Activated CD4-positive, CD25-positive, alpha-beta regulatory T cell treated with anti-CD3 and anti-CD28 coated beads, Interleukin-2, amount 50 U/mL, for 24 hours (primary cell): Measurements from ENCODE around the gene GPHN.
A peak's percentile ranks its signal among the peaks of the same experiment; 100 is the strongest.
"Not testable (repeated sequence)": the region's sequence is repeated elsewhere in the genome, so short reads cannot be mapped to it uniquely, and the experiment has no call there.

ENCODE experiments used
- ATAC-seq, 2 donors: fragments of 150-1000 bp; cut with Tn5 transposase; one replicate each; pipeline ENCODE4 v1.10.0; 2021; ENCODE audit warnings: mild to moderate bottlenecking in 1 of 2, moderate library complexity in 1 of 2

Gene GPHN

GRCh38 chr14:66696326-66696725 is 188.4 kb downstream of the GPHN start:
- no peak for ATAC-seq

GRCh38 chr14:66698503-66698902 is 190.6 kb downstream of the GPHN start:
- no peak for ATAC-seq

DNA sequence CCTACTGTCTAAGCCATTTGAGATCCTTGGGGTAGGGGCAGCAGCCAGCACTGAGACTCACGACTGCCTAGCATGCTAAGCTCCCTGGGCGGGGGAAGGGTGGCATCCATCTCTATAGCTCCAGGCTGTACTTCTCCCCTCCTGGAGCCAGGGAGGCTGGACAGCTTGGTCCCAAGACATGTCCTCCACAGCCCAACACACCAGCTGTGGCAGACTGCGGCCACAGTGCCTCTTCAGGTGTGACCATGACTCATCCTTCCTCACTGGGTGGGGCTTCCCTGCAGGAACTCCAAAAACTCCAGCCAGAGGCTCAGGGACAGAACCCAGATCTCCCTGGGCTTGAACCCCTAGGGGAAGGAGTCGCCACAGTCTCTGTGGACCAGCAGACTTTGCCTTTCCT is 193.9 kb downstream of the GPHN start:
- ATAC-seq = no peak

DNA sequence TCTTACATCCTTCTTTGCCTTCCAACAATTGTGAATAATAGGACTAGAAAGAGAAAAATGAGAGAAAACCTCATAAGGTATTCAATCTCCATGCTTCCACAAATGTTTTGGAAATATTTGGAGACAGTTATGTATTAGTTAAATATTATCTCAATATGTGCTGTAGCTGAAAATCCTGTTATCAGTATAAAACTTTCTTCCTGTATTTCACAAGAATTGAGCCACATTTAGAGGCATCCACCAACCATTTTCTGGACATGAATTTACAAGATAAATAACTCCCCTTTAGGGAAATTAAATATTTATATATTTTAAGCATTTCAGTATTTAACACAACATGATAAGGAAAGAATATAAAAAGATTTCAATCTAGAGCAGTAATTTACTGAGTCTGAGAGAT is 200.3 kb downstream of the GPHN start:
- no peak for ATAC-seq

DNA sequence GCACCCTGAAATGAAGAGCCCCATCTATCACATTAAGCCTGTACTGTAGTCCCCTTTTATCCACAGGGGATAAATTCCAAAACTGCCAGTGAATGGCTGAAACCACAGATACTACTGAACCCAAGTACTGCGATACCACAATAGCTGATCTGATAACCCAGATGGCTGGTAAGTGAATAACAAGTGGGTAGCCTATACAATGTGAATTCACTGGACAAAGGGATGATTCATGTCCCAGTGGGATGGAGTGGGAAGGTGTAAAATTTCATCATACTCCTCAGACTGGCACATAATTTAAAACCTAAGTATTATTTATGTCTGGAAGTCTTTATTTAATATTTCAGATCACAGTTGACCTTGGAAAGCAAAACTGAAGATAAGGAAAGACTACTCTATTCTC is 201.3 kb downstream of the GPHN start:
- ATAC-seq = peak in 1 of 2 donors; percentile 10

GRCh38 chr14:66714291-66714690 is 206.3 kb downstream of the GPHN start:
- ATAC-seq = not testable (repeated sequence)

DNA sequence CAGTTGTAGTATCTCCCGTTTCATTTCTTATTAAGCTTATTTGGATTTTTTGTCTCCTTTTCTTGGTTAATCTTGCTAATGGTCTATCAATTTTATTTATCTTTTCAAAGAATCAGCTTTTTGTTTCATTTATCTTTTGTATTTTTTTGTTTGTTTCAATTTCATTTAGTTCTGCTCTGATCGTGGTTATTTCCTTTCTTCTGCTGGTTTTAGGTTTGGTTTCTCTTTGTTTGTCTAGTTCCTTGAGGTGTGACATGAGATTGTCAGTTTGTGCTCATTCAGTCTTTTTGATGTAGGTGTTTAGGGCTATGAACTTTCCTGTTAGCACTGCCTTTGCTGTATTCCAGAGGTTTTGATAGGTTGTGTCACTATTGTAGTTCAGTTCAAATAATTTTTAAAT is 207.4 kb downstream of the GPHN start:
- not testable (repeated sequence) for ATAC-seq

GRCh38 chr14:66716227-66716626 is 208.3 kb downstream of the GPHN start:
- ATAC-seq = no peak

DNA sequence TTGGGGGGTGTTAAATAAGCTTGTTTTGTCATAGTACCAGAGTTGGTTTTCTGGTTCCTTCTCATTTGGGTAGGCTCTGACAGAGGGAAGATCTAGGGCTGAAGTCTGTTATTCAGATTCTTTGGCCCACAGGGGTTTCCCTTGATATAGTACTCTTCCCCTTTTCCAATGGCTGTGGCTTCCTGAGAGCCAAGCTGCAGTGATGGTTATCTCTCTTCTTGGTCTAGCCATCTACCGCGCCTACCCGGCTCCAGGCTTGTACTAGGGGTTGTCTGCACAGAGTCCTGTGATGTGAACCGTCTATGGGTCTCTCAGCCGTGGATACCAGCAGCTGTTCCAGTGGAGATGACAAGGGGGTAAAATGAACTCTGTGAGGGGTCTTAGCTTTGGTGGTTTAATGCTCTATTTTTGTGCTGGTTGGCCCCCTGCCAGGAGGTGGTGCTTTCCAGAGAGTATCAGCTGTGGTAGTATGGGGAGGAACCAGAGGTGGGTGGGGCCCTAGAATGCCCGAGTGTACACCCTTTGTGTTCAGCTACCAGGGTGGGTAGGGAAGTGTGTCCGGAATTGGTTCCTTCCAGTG is 209.7 kb downstream of the GPHN start:
- ATAC-seq = no peak

- ATAC-seq = no peak
These were observed 217.0 kb downstream of the GPHN start for GRCh38 chr14:66724996-66725395.

DNA sequence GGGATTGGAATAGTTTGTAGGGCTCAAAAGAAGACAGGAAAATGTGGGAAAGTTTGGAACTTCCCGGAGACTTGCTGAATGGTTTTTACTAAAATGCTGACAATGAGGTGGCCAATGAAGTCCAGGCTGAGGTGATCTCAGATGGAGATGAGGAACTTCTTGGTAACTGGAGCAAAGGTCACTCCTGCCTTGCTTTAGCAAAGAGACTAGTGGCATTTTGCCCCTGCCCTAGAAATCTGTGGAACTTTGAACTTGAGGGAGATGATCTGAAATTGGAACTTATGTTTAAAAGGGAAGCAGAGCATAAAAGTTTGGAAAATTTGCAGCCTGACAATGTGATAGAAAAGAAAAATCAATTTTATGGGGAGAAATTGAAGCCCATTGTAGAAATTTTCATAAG is 223.4 kb downstream of the GPHN start:
- not testable (repeated sequence) for ATAC-seq

GRCh38 chr14:66735853-66736252 is 227.9 kb downstream of the GPHN start:
- no peak for ATAC-seq

DNA sequence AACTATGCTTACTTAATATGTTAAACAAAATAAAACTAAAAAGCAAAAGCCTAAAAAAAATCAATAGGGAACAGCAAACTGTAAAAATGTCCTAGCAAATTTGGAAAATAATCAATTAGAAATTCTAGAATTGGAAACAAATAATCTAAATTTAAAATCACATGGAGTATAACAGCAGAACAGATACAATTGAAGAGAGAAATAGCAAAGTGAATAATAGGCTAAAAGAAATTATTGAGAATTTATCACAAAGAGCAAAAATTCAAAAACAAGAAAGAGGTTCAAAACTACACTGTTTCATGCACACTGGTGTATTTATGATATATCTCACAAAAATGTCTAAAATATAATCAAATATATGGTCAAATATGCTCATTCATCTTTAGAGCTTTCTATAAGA is 231.9 kb downstream of the GPHN start:
- ATAC-seq = no peak

- ATAC-seq = no peak
These were observed 237.1 kb downstream of the GPHN start for GRCh38 chr14:66745078-66745477.

DNA sequence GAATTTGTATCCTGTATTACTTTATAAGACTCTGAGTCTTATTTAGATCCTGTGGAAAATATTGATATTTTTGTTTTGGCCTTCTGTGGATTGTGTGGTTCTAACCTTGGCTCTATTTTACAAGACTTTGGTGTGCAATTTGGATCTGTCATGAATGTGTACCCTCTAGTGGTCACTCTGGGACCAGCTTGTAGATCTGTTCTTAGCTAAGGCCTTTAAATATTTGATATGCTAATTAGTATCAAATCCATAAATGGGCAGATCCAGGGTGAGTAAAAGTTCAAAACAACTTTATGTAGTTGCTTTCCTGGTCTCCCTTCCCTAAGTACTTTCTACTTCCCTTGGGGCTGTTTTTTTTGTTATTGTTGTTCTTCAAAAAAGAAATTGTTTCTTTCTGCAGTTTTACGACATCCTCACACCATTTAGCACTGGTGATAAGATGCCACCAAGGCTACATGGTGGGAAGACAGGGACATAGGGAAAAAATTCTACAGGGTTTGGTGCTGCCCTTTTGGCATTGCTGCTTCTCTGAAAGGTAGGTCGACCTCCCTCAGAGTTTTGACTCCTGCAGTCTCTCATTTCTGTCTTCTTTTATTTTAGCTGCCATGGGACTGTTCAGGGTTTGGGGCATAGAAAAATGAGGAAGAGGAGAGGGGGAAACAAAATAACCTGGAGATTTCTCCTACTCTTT is 238.5 kb downstream of the GPHN start:
- ATAC-seq = no peak

DNA sequence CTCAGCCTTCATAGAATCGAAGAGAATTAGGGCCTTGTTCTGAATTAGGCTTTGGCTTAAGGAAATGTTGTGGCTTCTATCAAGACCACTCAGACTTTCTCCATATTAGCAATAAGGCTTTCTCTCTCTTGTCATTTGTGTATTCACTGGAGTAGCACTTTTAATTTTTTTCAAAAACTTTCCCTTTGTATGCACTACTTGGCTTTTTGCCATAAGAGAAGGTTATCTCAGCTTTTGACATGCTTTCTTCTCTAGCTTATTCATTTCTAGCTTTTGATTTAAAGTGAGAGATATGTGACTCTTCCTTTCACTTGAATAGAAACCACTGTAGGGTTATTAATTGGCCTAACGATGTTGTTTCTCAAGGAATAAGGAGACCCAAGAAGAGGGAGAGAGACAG is 244.2 kb downstream of the GPHN start:
- no peak for ATAC-seq

DNA sequence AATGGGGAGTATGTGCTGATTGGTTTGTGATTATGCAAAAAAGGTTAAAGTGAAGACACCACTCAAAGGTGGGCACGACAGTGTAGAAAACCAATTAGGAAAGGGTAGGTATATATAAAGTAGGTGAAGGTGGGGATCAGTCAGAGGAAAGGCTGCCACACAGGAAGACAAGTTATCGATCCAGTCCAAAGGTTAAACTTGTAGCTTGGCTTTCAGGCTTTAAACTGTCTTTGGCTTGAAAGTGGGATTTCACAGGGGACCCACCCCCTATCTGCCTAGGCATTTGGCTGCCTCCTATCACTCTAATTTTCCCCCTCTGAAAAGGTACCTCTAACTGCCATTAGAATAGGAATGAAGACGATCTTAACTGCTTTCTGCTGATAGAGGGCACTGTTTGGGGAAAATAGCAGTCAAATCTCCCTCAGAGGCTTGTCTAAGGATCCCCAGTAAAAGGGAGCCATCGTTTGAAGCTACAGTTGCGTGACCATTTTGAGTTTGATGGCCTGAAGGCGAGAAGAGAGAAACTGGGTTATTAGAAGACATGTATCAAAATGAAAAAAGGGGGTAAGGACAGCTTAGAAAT is 250.2 kb downstream of the GPHN start:
- ATAC-seq = no peak

- no peak for ATAC-seq
These were observed 264.2 kb downstream of the GPHN start for GRCh38 chr14:66772146-66772545.

- ATAC-seq = no peak
These were observed 274.9 kb downstream of the GPHN start for GRCh38 chr14:66782853-66783252.

- ATAC-seq = no peak
These were observed 282.2 kb downstream of the GPHN start for GRCh38 chr14:66790101-66790500.

- no peak for ATAC-seq
These were observed 295.0 kb downstream of the GPHN start for GRCh38 chr14:66802962-66803361.

- ATAC-seq = no peak
These were observed 296.2 kb downstream of the GPHN start for GRCh38 chr14:66804141-66804540.

DNA sequence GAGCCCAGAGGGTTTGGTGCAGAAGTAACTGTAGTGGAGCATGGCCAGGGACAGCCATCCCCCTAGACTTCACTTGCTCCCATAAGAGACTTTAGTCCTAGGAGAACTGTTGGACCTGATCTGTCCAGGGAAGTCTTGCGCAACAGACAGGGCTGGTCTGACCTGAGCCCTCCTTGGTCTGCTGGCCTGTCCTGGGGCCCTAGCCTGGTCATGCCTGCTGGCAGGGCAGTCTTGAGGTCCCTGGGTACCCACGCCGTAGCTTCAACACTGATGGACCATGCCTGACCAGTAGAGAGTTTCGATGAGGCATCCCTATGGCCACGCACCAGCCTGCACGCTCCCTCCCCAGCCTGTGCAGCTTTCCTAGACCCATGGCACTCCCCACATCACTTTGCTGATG is 305.7 kb downstream of the GPHN start:
- ATAC-seq = no peak

DNA sequence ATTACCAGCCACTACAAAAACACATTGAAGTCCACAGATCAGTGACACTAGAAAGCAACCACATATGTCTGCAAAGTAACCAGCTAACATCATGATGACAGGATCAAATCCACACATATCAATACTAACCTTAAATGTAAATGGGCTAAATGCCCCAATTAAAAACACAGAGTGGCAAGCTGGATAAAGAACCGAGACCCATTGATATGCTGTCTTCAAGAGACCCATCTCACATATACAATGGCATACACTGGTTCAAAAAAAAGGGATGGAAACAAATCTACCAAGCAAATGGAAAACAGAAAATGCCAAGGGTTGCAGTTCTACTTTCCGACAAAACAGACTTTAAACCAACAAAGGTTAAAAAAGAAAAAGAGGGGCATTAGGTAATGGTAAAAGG is 307.7 kb downstream of the GPHN start:
- ATAC-seq = no peak

GRCh38 chr14:66824251-66824650 is 316.3 kb downstream of the GPHN start:
- no peak for ATAC-seq
